SJCRH30 (cell line): ENCODE measurements around the gene TRAF3IP1. TPM values are rescaled to one million over a fixed set of nuclear protein-coding genes. Genes with fewer than 3 reads are reported as not detected.

ENCODE experiments used
- DNase-seq, 2 experiments: peaks; one replicate each; pipeline ENCODE4 v3.0.0-alpha.2; 2015 to 2020
- H3K27ac ChIP-seq: fragments of 250-450 bp; sonication (Bioruptor Pico); 2 replicates; pipeline ENCODE4 v1.5.1; 2020; ENCODE audit warnings: mild to moderate bottlenecking, moderate library complexity
- H3K27me3 ChIP-seq: fragments of 250-450 bp; sonication (Bioruptor Pico); 2 replicates; pipeline ENCODE4 v1.5.1; 2020; ENCODE audit warnings: mild to moderate bottlenecking, moderate library complexity
- H3K36me3 ChIP-seq: fragments of 250-450 bp; sonication (Bioruptor Pico); 2 replicates; pipeline ENCODE4 v1.5.1; 2020; ENCODE audit warnings: mild to moderate bottlenecking, moderate library complexity
- H3K4me1 ChIP-seq: fragments of 250-450 bp; sonication (Bioruptor Pico); 2 replicates; pipeline ENCODE4 v1.5.1; 2020; ENCODE audit warnings: mild to moderate bottlenecking, moderate library complexity
- H3K4me3 ChIP-seq: fragments of 250-450 bp; sonication (Bioruptor Pico); 2 replicates; pipeline ENCODE4 v1.5.1; 2020; ENCODE audit warnings: mild to moderate bottlenecking, moderate library complexity
- H3K9me3 ChIP-seq: fragments of 250-450 bp; sonication (Bioruptor Pico); replicated peaks from 2 replicates; pipeline ENCODE4 v1.5.1; 2020; ENCODE audit warnings: mild to moderate bottlenecking, moderate library complexity
- total RNA-seq: library from RNA; depleted of rRNA; stranded (reverse); fragments of >200 nt; shearing (Covaris generic); gene quantifications from 2 replicates; pipeline ENCODE4 v1.2.3, GENCODE V29; 2014

Gene TRAF3IP1
- total RNA-seq, 1 experiment from 2014 or later, result 11.3 TPM

DNA sequence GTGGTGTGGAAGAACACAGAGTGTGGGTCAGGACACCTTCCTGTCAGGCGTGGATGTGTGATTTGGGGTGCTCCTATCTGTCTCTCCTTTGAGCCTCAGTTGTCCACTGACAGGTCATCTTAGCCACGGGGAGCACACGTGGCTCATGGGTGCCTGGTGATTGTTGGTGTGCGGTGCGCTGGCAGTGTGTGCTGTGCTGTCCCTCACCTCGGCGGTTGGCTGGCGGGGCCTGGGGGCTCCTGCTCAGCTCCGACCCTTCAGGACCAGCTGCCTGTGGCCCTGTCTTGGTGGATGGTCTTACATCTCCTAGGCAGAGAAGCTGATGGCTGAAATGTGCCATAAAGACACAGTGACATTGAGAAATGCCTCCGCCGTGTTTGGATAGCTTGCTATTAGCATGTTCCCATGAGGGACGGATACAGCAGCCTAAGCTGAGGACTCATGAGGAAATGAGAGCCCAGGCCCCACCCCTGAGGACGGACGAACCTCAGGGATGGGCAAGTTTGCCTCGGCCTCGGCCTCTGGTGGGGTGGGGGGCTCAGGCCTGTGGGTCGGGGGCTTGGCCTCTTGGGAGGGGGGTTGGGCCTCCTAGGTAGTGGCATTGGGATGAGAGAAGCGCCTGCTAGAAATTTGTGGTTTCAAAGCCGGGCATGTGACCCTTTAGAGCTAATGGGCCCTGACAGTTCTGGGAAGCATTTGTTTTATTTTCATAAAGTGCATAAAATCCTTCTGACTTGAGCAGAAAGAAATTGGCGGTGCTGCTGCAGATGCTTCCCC, 86.1 kb downstream of the TRAF3IP1 start:
- no peak overlapping the region for H3K4me3 ChIP-seq

DNA sequence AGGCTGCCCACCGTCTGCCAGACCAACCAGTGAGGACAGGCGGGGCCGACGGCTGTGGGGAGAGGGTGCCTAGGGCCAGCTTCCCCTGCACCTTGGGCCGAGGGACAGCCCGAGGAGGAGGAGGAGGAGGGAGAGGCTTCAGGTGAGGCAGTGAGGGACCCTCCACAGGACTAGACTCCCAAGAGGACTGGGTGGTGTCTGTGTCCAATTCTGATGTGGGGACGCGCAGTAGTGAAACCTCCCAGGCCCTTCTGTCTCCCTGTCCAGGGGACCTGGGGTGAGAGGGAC, 86.6 kb downstream of the TRAF3IP1 start:
- DNase-seq, result no peak
- no peaks in the 10 kb centered on the region for H3K4me1 ChIP-seq
- no peak overlapping the region for H3K27ac ChIP-seq
- H3K4me3 ChIP-seq, result no peak overlapping the region
- no peaks in the 10 kb centered on the region for H3K27me3 ChIP-seq
- H3K9me3 ChIP-seq, result no peaks in the 10 kb centered on the region
- H3K36me3 ChIP-seq, result no peaks in the 10 kb centered on the region

More for the DNA sequence above, 86.1 kb downstream of the TRAF3IP1 start:
- Histone ChIP-seq H3K4me1 (no peaks in the 10 kb centered on the region), H3K27ac (no peak overlapping the region), H3K27me3 (no peaks in the 10 kb centered on the region), H3K9me3 (no peaks in the 10 kb centered on the region), H3K36me3 (no peaks in the 10 kb centered on the region)
- DNase-seq, result no peak

DNA sequence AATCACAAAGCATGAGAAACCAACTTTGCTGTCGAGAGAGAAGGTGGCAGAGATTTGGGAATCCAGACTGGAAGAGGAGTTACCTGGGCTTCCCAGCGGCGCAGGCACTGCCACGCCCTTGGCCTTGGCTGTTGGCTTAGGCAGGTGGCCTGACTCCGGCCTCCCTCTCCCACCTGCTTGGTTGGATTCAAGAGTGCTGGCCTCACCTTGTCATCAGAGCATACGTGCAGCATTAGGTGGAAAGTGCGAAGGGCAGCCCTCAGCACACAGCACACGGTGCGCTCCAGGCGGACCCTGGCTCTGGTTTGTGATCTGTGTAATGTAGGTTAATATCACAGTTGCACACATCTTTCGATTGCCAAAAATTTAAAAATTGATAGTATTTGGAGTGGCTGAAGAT, 87.2 kb downstream of the TRAF3IP1 start:
- no peak overlapping the region for H3K27ac ChIP-seq

DNA sequence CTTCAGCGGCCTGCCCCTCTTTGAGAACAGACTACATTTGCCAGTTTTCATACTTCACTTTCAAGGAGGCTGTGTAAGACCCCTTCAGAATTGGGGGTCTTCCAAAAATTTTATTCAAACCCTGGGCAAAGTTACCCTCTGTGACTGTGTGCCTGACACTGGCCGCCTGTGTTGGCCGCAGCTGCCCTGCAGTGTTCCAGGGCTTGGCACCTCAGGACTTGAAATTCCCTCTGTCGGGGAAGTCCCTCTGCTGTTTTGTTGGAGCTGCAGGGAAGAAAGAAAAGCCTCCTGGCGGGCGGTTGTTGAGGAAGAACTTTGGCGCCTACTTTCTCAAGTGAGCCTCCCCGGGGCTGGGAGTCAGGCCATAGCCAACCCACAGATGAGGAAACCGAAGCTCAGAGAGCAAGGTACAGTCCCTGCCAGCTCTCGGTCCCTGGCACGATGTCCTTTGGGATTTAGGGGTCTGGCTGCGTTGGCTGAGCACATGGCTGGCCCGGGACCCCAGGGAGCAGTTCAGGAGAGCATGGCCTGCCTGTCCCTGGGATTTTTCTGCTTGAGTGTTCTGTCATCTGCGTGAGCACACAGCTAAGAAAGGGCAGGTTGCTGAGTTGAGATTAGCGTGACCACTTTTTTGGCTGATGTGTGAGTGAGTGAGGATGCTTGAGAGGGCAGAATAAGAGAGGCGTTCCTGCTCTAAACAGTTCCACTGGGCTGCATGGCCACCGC, 88.5 kb downstream of the TRAF3IP1 start:
- H3K36me3 ChIP-seq, result no peaks in the 10 kb centered on the region
- H3K9me3 ChIP-seq, result no peaks in the 10 kb centered on the region
- no peaks in the 10 kb centered on the region for H3K4me1 ChIP-seq
- no peak overlapping the region for H3K4me3 ChIP-seq
- DNase-seq, result no peak
- no peak overlapping the region for H3K27ac ChIP-seq
- H3K27me3 ChIP-seq, result no peaks in the 10 kb centered on the region

More for the DNA sequence above, 87.2 kb downstream of the TRAF3IP1 start:
- no peaks in the 10 kb centered on the region for H3K9me3 ChIP-seq
- no peak for DNase-seq
- H3K4me1 ChIP-seq, result no peaks in the 10 kb centered on the region
- H3K4me3 ChIP-seq, result no peak overlapping the region
- no peaks in the 10 kb centered on the region for H3K36me3 ChIP-seq
- no peaks in the 10 kb centered on the region for H3K27me3 ChIP-seq

DNA sequence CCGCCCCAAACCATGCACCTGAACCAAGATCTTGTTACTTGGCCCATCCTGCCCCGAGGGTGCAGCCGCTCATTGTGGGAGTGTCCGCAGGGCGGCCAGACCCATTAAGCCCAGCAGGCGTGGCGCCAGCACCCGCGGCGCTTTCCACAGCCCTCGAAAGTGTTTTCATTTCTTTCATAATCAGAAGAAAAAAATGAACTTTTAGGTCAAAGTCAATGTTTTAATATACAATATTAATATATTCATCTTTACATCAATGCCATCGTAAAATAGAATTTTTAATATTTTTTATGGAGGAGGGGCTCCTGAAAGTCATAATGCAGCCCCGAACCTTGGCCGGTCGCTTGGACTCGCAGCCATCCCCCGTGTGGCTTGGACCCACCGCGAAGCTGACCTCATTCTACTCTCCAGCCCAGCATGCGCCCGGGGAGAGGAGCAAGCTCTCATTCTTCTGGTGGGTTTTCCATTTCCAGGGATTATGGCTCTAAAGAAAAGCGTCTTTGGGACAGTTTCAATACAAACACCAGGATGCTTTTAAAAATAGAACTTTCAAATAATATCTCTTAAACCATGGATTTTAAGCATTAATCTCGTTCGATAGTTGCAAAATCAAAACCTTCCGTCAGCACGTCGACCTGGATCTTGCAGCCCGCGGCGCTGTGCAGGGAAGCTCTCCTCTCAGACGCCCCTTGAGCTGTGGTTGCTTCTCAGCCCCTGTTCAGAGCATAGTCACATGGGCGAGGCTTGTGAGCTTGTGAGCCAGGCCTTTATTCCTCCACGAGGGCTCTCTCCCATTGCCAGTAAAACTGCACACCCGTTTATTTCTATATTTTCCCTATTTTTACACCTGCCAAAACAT, 89.3 kb downstream of the TRAF3IP1 start:
- Histone ChIP-seq H3K9me3 (no peaks in the 10 kb centered on the region), H3K27me3 (no peaks in the 10 kb centered on the region), H3K4me3 (no peak overlapping the region), H3K36me3 (no peaks in the 10 kb centered on the region), H3K4me1 (no peaks in the 10 kb centered on the region), H3K27ac (no peak overlapping the region)
- DNase-seq, result no peak

DNA sequence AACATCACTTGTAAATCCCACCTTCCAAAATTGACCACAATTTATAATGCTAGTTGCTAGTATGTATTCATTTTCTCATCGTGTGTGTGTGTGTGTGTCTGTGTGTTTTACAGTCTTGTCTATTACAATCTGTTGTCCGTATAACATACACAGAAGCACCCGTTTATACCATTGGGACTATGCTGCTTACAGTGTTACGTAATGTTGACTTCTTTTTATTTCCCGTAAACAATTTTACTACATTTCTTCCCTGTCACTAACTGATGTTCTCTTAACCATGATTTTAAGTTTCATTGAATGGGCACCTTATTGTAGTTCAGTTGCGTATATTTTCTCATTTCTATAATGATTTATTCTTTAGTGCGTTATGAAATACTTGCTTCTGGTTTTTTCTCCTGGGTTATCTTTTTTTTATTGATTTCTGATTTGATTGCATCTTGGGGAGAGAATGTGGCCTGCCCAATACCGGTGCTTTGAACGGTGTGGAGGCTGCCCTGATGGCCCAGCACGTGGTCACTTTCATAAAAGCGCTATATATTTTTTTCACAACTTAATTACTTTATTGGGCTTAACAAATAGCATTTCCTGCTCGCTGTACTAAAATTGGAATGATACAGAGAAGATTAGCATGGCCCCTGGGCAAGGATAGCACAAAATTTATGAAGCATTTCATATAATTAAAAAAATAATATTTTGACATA, 91.9 kb downstream of the TRAF3IP1 start:
- Histone ChIP-seq H3K9me3 (no peaks in the 10 kb centered on the region), H3K27ac (no peak overlapping the region), H3K4me1 (no peaks in the 10 kb centered on the region), H3K36me3 (no peaks in the 10 kb centered on the region), H3K4me3 (no peak overlapping the region), H3K27me3 (no peaks in the 10 kb centered on the region)
- DNase-seq, result no peak

DNA sequence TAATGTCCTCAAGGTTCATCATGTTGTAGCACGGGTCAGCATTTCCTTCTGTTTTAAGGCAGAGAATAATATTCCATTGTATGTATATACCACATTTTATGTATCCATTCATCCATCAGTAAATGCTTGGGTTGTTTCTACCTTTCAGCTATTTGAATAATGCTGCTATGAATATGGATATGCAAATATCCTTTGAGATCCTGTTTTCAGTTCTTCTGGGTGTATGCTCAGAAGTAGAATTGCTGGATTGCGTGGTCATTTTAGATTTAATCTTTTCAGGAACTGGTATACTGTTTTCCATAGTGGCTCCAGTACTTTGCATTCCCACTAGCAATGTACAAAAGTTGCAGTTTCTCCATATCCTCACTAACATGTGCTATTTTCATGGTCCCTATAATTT, 93.0 kb downstream of the TRAF3IP1 start:
- Histone ChIP-seq H3K9me3 (no peaks in the 10 kb centered on the region), H3K27ac (no peak overlapping the region)

DNA sequence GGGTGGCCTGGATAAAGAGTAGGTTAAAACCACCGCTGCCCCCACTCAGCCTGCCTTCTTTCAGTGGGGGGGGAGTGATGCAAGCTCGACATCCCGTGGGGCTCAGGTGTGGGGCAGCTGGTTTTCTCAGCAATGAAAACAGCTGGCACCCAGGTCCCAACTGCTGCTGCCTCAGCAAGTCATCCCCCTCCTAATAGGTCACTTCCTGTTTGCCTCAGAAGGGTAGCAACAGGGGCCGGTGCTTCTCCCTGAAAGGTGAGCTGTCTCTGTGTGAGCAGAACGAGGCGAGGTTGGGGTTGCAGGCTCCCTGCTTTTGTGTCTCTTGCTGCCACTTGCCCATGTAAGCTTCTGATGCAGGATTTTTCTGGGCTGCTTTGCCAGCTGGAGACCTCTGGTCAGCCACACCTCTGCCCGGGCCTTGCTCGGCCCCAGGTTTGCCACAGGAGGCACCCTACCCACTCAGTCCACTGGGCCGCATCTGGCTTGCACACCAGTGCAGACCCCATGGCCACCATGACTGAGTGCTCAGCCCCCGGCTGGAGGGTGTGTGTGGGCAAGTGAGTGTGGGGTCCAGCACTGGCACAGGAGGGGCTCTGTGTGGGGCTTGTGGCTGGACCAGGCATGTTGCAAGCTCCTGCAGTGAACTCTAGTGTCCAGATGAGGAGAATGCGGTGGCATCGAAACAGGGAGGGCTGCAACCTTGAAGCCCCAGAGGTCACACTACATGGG, 94.9 kb downstream of the TRAF3IP1 start:
- no peak overlapping the region for H3K4me3 ChIP-seq
- H3K27ac ChIP-seq, result no peak overlapping the region
- no peaks in the 10 kb centered on the region for H3K27me3 ChIP-seq
- H3K4me1 ChIP-seq, result peaks cover 9% of the 10 kb centered on the region; the same call in 1 of the 2 replicates
- H3K9me3 ChIP-seq, result peaks cover 3% of the 10 kb centered on the region; the same call in 1 of the 2 replicates
- no peaks in the 10 kb centered on the region for H3K36me3 ChIP-seq
- DNase-seq, result no peak

More for the DNA sequence above, 93.0 kb downstream of the TRAF3IP1 start:
- no peaks in the 10 kb centered on the region for H3K27me3 ChIP-seq
- peaks cover under 1% of the 10 kb centered on the region; the same call in 1 of the 2 replicates for H3K4me1 ChIP-seq
- H3K4me3 ChIP-seq, result no peak overlapping the region
- DNase-seq, result no peak
- H3K36me3 ChIP-seq, result no peaks in the 10 kb centered on the region

DNA sequence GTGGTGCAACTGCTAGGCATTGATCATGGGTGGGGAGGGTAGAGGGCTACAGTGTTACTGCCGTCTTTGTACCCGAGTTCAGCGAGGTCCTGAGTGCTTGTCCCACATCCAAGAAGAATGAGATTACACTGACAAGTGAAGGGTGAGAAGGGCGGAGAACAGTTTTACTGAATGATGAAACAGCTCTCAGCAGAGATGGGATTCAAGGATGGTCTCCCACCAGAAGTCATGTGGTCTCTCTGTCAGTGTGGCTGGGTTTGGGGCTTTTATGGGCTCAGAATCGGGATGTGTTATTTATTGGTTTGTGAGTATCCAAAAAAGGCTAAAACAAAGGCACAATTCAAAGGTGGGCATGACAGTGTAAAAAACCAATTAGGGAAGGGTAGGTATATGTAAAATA, 95.6 kb downstream of the TRAF3IP1 start:
- DNase-seq, result no peak
- Histone ChIP-seq H3K9me3 (peaks cover 3% of the 10 kb centered on the region; the same call in 1 of the 2 replicates), H3K27me3 (no peaks in the 10 kb centered on the region), H3K36me3 (no peaks in the 10 kb centered on the region), H3K27ac (no peak overlapping the region), H3K4me3 (no peak overlapping the region), H3K4me1 (peaks cover 9% of the 10 kb centered on the region; the same call in 1 of the 2 replicates)

DNA sequence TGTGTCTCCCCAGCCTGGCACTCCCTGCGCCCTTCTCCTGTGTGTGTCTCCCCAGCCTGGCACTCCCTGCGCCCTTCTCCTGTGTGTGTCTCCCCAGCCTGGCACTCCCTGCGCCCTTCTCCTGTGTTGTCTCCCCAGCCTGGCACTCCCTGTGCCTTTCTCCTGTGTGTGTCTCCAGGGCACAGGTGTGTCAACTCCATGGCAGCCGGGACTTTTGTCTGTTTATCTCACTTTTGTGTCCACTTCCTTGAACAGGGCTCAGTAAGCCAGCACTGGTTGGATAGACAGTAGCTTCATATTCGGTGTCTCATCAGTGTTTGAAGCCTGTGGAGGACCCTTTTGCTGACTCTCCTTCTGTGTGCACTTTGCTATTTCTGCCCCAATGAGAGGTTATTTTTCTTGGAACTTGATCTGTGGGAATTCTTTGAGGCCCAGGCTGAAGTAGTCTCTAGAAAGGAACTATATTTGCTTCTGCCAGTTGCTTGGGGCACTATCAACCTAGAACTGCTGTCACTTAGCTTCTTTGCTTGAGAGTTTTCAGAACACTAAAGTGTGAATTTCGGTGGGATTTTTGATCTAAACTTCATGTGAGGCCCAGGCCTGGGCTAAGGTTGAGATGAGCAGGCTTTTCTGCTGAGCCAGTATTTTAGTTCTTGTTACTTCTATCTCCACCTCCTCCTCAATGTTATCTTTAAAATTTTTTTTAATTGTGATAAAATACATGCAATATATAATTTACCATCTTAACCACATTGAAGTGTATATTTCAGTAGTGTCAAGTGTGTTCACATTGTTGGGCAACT, 98.1 kb downstream of the TRAF3IP1 start:
- H3K4me3 ChIP-seq, result no peak overlapping the region
- peaks cover 13% of the 10 kb centered on the region for H3K4me1 ChIP-seq
- H3K36me3 ChIP-seq, result no peaks in the 10 kb centered on the region
- peaks cover 3% of the 10 kb centered on the region; the same call in 1 of the 2 replicates for H3K9me3 ChIP-seq
- H3K27ac ChIP-seq, result no peak overlapping the region
- H3K27me3 ChIP-seq, result no peaks in the 10 kb centered on the region
- no peak for DNase-seq

DNA sequence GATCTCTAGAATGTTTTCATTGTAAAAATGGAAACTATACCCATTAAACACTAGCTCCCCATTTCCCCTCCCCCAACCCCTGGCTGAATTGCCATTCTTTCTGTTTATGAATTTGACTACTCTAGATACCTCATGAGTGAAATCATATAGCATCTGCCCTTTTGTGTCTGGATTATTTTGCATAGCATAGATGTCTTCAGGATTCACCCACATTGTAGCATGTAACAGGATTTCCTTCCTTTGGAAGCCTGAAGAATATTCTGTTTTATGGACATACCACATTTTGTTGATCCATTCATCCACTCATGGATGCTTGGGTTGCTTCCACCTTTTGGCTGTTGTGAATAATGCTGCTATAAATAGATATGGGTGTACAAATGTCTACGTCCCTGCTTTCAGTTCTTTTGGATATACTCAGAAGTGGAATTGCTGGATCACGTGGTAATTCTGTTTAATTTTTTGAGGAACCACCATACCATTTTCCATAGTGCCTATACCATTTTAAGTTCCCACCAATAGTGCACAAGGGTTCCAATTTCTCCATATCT, 98.8 kb downstream of the TRAF3IP1 start:
- no peak for DNase-seq
- Histone ChIP-seq H3K4me3 (no peak overlapping the region), H3K27me3 (no peaks in the 10 kb centered on the region), H3K4me1 (peaks cover 20% of the 10 kb centered on the region), H3K36me3 (no peaks in the 10 kb centered on the region), H3K9me3 (peaks cover 3% of the 10 kb centered on the region; the same call in 1 of the 2 replicates), H3K27ac (no peak overlapping the region)

DNA sequence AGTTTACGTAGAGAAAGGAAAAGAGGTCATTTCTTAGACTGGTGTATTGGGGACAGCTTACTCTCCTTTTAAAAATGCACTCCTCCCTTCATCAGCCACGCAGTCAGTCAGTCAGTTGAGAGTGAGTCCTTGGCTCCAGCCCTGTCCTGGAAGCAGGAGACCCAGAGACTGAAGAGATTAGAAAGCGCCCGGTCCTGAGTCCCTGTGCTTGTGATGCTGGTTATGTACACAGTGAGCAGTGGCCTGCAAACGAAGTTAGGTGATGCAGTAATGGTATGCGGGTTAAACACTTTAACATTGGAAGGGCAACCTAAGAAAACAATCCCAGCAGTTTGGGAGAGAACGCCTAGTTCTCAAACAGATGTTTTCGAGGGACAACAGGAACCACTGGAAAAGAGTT, 100.1 kb downstream of the TRAF3IP1 start:
- H3K36me3 ChIP-seq, result no peaks in the 10 kb centered on the region
- no peaks in the 10 kb centered on the region for H3K27me3 ChIP-seq
- peaks cover 3% of the 10 kb centered on the region; the same call in 1 of the 2 replicates for H3K9me3 ChIP-seq
- H3K4me1 ChIP-seq, result peaks cover 29% of the 10 kb centered on the region
- no peak overlapping the region for H3K27ac ChIP-seq
- no peak for DNase-seq
- H3K4me3 ChIP-seq, result no peak overlapping the region
